Measurements from ENCODE around the gene SEH1L. TPM values are rescaled to one million over a fixed set of nuclear protein-coding genes. Genes with fewer than 3 reads are reported as not detected.

SEH1L gene
- total and polyA plus RNA-seq, 12 donors, result 11.0 to 24.6 (median 17.7) TPM

DNA sequence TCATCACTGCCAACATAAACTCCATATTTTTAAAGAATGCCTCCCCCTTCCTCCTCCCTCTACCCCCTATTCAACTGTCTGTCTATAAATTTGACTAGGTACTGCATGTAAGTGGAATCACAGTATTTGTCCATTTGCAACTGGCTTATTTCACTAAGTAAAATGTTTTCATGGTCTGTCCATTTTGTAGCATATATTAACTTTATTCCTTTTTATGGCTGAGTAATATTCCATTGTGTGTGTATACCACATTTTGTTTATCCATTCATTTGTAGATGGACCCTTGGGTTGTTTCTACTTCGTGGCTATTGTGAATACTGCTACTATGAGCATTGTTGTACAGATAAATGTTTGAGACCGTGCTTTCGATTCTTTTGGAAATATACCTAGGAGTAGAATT is 10.7 kb downstream of the SEH1L start:
- DNase-seq (no peak), ATAC-seq (no peak)
- H3K9me3 ChIP-seq, result peaks cover 0 to 8% (median 0%) of the 10 kb centered on the region in 11 donors
- peaks cover 0 to 5% (median 0%) of the 10 kb centered on the region in 9 donors for H3K4me1 ChIP-seq
- no peak for TF ChIP-seq CTCF (IDR thresholded peaks at IDR 0.05)
- H3K36me3 ChIP-seq, result peaks cover 0 to 64% (median 15%) of the 10 kb centered on the region in 9 donors
- no peaks in the 10 kb centered on the region for H3K27me3 ChIP-seq
- WGBS, 2 donors, result 98 to 99% methylated on average over 3 of the region's 3 CpGs
- no peak overlapping the region for H3K4me3 ChIP-seq
- no peak overlapping the region for H3K27ac ChIP-seq
- intact Hi-C loops (cut with DNase I), result no loop called here

GRCh38 chr18:12960395-12960794 is 12.6 kb downstream of the SEH1L start:
- Histone ChIP-seq H3K36me3 (peaks cover 0 to 72% (median 18%) of the 10 kb centered on the region in 9 donors), H3K9me3 (peaks cover 0 to 8% (median 0%) of the 10 kb centered on the region in 11 donors), H3K4me3 (no peak overlapping the region), H3K4me1 (peaks cover 0 to 5% (median 0%) of the 10 kb centered on the region in 9 donors), H3K27ac (no peak overlapping the region), H3K27me3 (no peaks in the 10 kb centered on the region)
- DNase-seq, result no peak
- intact Hi-C loops (cut with DNase I), result no loop called here
- TF ChIP-seq CTCF (IDR thresholded peaks at IDR 0.05), result no peak
- no peak for ATAC-seq
- 92 to 95% methylated on average over 2 of the region's 2 CpGs for WGBS, 2 donors

GRCh38 chr18:12960853-12961397 is 13.1 kb downstream of the SEH1L start:
- Histone ChIP-seq H3K36me3 (peaks cover 0 to 72% (median 13%) of the 10 kb centered on the region in 9 donors), H3K4me1 (peaks cover 0 to 5% (median 0%) of the 10 kb centered on the region in 9 donors), H3K27me3 (no peaks in the 10 kb centered on the region), H3K4me3 (no peak overlapping the region), H3K27ac (no peak overlapping the region), H3K9me3 (peaks cover 0 to 8% (median 0%) of the 10 kb centered on the region in 11 donors)
- DNase-seq (no peak), ATAC-seq (no peak)
- no peak for TF ChIP-seq CTCF (IDR thresholded peaks at IDR 0.05)
- WGBS, 2 donors, result 74 to 85% methylated on average over 6 of the region's 6 CpGs
- intact Hi-C loops (cut with DNase I), result no loop called here

DNA sequence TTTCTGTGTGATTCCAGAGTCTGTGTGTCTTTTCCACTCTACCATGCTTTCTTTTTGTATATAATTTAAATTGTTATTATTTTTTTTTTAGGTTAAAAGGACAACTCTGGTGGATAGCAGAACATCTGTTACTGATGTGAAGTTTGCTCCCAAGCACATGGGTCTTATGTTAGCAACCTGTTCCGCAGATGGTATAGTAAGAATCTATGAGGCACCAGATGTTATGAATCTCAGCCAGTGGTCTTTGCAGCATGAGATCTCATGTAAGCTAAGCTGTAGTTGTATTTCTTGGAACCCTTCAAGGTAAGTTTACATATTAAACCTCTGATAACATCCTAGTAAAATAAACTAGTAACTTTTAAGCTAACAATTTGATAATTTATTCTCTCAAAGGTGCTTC is 15.3 kb downstream of the SEH1L start:
- WGBS, 2 donors, result 98 to 100% methylated on average over 1 of the region's 1 CpG
- H3K4me3 ChIP-seq, result no peak overlapping the region
- H3K9me3 ChIP-seq, result peaks cover 0 to 8% (median 0%) of the 10 kb centered on the region in 11 donors
- no peak for DNase-seq
- intact Hi-C loops (cut with DNase I), result no loop called here
- peaks cover 0 to 77% (median 11%) of the 10 kb centered on the region in 9 donors for H3K36me3 ChIP-seq
- no peak for ATAC-seq
- peaks cover 0 to 5% (median 0%) of the 10 kb centered on the region in 9 donors for H3K4me1 ChIP-seq
- TF ChIP-seq CTCF (IDR thresholded peaks at IDR 0.05), result no peak
- no peak overlapping the region for H3K27ac ChIP-seq
- H3K27me3 ChIP-seq, result no peaks in the 10 kb centered on the region

Data from heart right ventricle (tissue), 16 donors.